Cardiac ventricle fibroblast (primary cell): Measurements from ENCODE around the gene CRTC3. TPM values are rescaled to one million over a fixed set of nuclear protein-coding genes. Genes with fewer than 3 reads are reported as not detected.

Experiments used
- total RNA-seq: library from RNA; depleted of rRNA; stranded (reverse); fragments of >200 nt; gene quantifications from 2 replicates; pipeline ENCODE4 v1.2.3, GENCODE V29; 2015

The CRTC3 gene
- 17.8 and 18.4 TPM in 2 replicates for total RNA-seq

GRCh38 chr15:90529371-90530249, at the start of gene CRTC3:
TSS of gene CRTC3 (plus strand) at chr15:90529923. CDS start at chr15:90530072, 149 bp downstream.

Other genes with a start within 250 kb of the CRTC3 start
- gene ZNF774, start 177.6 kb upstream of the CRTC3 start, total RNA-seq = 0.19 and 0.34 TPM in 2 replicates
- 133 and 150 TPM in 2 replicates for gene IQGAP1, start 141.7 kb upstream of the CRTC3 start, total RNA-seq
- gene BLM, start 187.4 kb downstream of the CRTC3 start, total RNA-seq = 0.64 and 2.4 TPM in 2 replicates